ENCODE measurements around the gene OR2T2. TPM values are rescaled to one million over a fixed set of nuclear protein-coding genes. Genes with fewer than 3 reads are reported as not detected.
"Not testable (repeated sequence)": the region's sequence is repeated elsewhere in the genome, so short reads cannot be mapped to it uniquely, and the experiment has no call there.

Gene OR2T2
- total and polyA plus RNA-seq, 9 donors, result 0.06 TPM; not detected in 8

- not testable (repeated sequence) for H3K4me3 ChIP-seq (ENCODE audit: low read length); H3K36me3 ChIP-seq (ENCODE audit: control insufficient read depth, insufficient read depth, low read length); DNase-seq; H3K27me3 ChIP-seq (ENCODE audit: control insufficient read depth, insufficient read depth, low read length); H3K4me1 ChIP-seq (ENCODE audit: control insufficient read depth, insufficient read depth, low read length); H3K27ac ChIP-seq (ENCODE audit: low read length)
- peaks cover 20% of the 10 kb centered on the region for H3K9me3 ChIP-seq (replicated peaks; ENCODE audit: control insufficient read depth, low read depth, low read length)
- 85% methylated on average over 4 of the region's 11 CpGs for WGBS (ENCODE audit: insufficient coverage)
Measured at GRCh38 chr1:248431683-248432082, 13.8 kb upstream of the OR2T2 start.

GRCh38 chr1:248432201-248432600, 13.2 kb upstream of the OR2T2 start:
- no CpG with 5 or more reads among the region's 4 CpGs for WGBS (ENCODE audit: insufficient coverage)
- not testable (repeated sequence) for H3K4me3 ChIP-seq (ENCODE audit: low read length); DNase-seq; H3K27me3 ChIP-seq (ENCODE audit: control insufficient read depth, insufficient read depth, low read length); H3K4me1 ChIP-seq (ENCODE audit: control insufficient read depth, insufficient read depth, low read length); H3K27ac ChIP-seq (ENCODE audit: low read length); H3K36me3 ChIP-seq (ENCODE audit: control insufficient read depth, insufficient read depth, low read length)
- H3K9me3 ChIP-seq (replicated peaks; ENCODE audit: control insufficient read depth, low read depth, low read length), result peaks cover 16% of the 10 kb centered on the region

- not testable (repeated sequence) for H3K27ac ChIP-seq (ENCODE audit: low read length); DNase-seq; H3K36me3 ChIP-seq (ENCODE audit: control insufficient read depth, insufficient read depth, low read length); H3K4me1 ChIP-seq (ENCODE audit: control insufficient read depth, insufficient read depth, low read length); H3K27me3 ChIP-seq (ENCODE audit: control insufficient read depth, insufficient read depth, low read length); H3K4me3 ChIP-seq (ENCODE audit: low read length)
- H3K9me3 ChIP-seq (replicated peaks; ENCODE audit: control insufficient read depth, low read depth, low read length), result peaks cover 19% of the 10 kb centered on the region
- WGBS (ENCODE audit: insufficient coverage), result 90% methylated on average over 2 of the region's 38 CpGs
Measured at GRCh38 chr1:248433811-248434415, 11.5 kb upstream of the OR2T2 start.

- not testable (repeated sequence) for H3K4me1 ChIP-seq (ENCODE audit: control insufficient read depth, insufficient read depth, low read length); H3K4me3 ChIP-seq (ENCODE audit: low read length); DNase-seq; H3K27ac ChIP-seq (ENCODE audit: low read length); H3K36me3 ChIP-seq (ENCODE audit: control insufficient read depth, insufficient read depth, low read length); H3K27me3 ChIP-seq (ENCODE audit: control insufficient read depth, insufficient read depth, low read length)
- H3K9me3 ChIP-seq (replicated peaks; ENCODE audit: control insufficient read depth, low read depth, low read length), result peaks cover 17% of the 10 kb centered on the region
- WGBS (ENCODE audit: insufficient coverage), result no CpG with 5 or more reads among the region's 6 CpGs
Measured at GRCh38 chr1:248434913-248435312, 10.5 kb upstream of the OR2T2 start.

- H3K27ac ChIP-seq (ENCODE audit: low read length); H3K4me3 ChIP-seq (ENCODE audit: low read length); DNase-seq; H3K4me1 ChIP-seq (ENCODE audit: control insufficient read depth, insufficient read depth, low read length); H3K27me3 ChIP-seq (ENCODE audit: control insufficient read depth, insufficient read depth, low read length); H3K36me3 ChIP-seq (ENCODE audit: control insufficient read depth, insufficient read depth, low read length): not testable (repeated sequence)
- peaks cover 19% of the 10 kb centered on the region for H3K9me3 ChIP-seq (replicated peaks; ENCODE audit: control insufficient read depth, low read depth, low read length)
- no CpG with 5 or more reads among the region's 3 CpGs for WGBS (ENCODE audit: insufficient coverage)
Measured at GRCh38 chr1:248436303-248436702, 9.1 kb upstream of the OR2T2 start.

GRCh38 chr1:248438668-248439067, 6.8 kb upstream of the OR2T2 start:
- H3K27ac ChIP-seq (ENCODE audit: low read length); H3K4me1 ChIP-seq (ENCODE audit: control insufficient read depth, insufficient read depth, low read length); H3K4me3 ChIP-seq (ENCODE audit: low read length); DNase-seq; H3K36me3 ChIP-seq (ENCODE audit: control insufficient read depth, insufficient read depth, low read length); H3K27me3 ChIP-seq (ENCODE audit: control insufficient read depth, insufficient read depth, low read length): not testable (repeated sequence)
- WGBS (ENCODE audit: insufficient coverage), result no CpG with 5 or more reads among the region's 1 CpG
- peaks cover 10% of the 10 kb centered on the region for H3K9me3 ChIP-seq (replicated peaks; ENCODE audit: control insufficient read depth, low read depth, low read length)

- H3K4me3 ChIP-seq (ENCODE audit: low read length); DNase-seq; H3K27me3 ChIP-seq (ENCODE audit: control insufficient read depth, insufficient read depth, low read length); H3K4me1 ChIP-seq (ENCODE audit: control insufficient read depth, insufficient read depth, low read length); H3K36me3 ChIP-seq (ENCODE audit: control insufficient read depth, insufficient read depth, low read length); H3K27ac ChIP-seq (ENCODE audit: low read length); H3K9me3 ChIP-seq (replicated peaks; ENCODE audit: control insufficient read depth, low read depth, low read length): not testable (repeated sequence)
- WGBS (ENCODE audit: insufficient coverage), result 46% methylated on average over 2 of the region's 5 CpGs
Measured at GRCh38 chr1:248439283-248439682, 6.2 kb upstream of the OR2T2 start.

GRCh38 chr1:248442500-248443277, 2.7 kb upstream of the OR2T2 start:
- DNase-seq; H3K4me3 ChIP-seq (ENCODE audit: low read length); H3K36me3 ChIP-seq (ENCODE audit: control insufficient read depth, insufficient read depth, low read length); H3K27ac ChIP-seq (ENCODE audit: low read length); H3K4me1 ChIP-seq (ENCODE audit: control insufficient read depth, insufficient read depth, low read length); H3K27me3 ChIP-seq (ENCODE audit: control insufficient read depth, insufficient read depth, low read length): not testable (repeated sequence)
- WGBS (ENCODE audit: insufficient coverage), result no CpG with 5 or more reads among the region's 2 CpGs
- peaks cover 12% of the 10 kb centered on the region for H3K9me3 ChIP-seq (replicated peaks; ENCODE audit: control insufficient read depth, low read depth, low read length)

- DNase-seq; H3K27ac ChIP-seq (ENCODE audit: low read length); H3K4me3 ChIP-seq (ENCODE audit: low read length); H3K4me1 ChIP-seq (ENCODE audit: control insufficient read depth, insufficient read depth, low read length); H3K27me3 ChIP-seq (ENCODE audit: control insufficient read depth, insufficient read depth, low read length); H3K36me3 ChIP-seq (ENCODE audit: control insufficient read depth, insufficient read depth, low read length); H3K9me3 ChIP-seq (replicated peaks; ENCODE audit: control insufficient read depth, low read depth, low read length): not testable (repeated sequence)
- 75% methylated on average over 3 of the region's 4 CpGs for WGBS (ENCODE audit: insufficient coverage)
Measured at GRCh38 chr1:248444603-248445002, 834 bp upstream of the OR2T2 start.

- DNase-seq; H3K9me3 ChIP-seq (replicated peaks; ENCODE audit: control insufficient read depth, low read depth, low read length); H3K27me3 ChIP-seq (ENCODE audit: control insufficient read depth, insufficient read depth, low read length); H3K36me3 ChIP-seq (ENCODE audit: control insufficient read depth, insufficient read depth, low read length); H3K4me1 ChIP-seq (ENCODE audit: control insufficient read depth, insufficient read depth, low read length); H3K27ac ChIP-seq (ENCODE audit: low read length); H3K4me3 ChIP-seq (ENCODE audit: low read length): not testable (repeated sequence)
- WGBS (ENCODE audit: insufficient coverage), result no CpG with 5 or more reads among the region's 4 CpGs
Measured at GRCh38 chr1:248448409-248449074, 3.1 kb downstream of the OR2T2 start.

Measured in muscle of leg (tissue), 11 donors.